ENCODE measurements around the gene CX3CR1. TPM values are rescaled to one million over a fixed set of nuclear protein-coding genes. Genes with fewer than 3 reads are reported as not detected.
"Not testable (repeated sequence)": the region's sequence is repeated elsewhere in the genome, so short reads cannot be mapped to it uniquely, and the experiment has no call there.

Gene CX3CR1
- total RNA-seq, 4 donors from 2014 or later: 1.1 to 7.6 (median 2.1) TPM; not detected in 1

DNA sequence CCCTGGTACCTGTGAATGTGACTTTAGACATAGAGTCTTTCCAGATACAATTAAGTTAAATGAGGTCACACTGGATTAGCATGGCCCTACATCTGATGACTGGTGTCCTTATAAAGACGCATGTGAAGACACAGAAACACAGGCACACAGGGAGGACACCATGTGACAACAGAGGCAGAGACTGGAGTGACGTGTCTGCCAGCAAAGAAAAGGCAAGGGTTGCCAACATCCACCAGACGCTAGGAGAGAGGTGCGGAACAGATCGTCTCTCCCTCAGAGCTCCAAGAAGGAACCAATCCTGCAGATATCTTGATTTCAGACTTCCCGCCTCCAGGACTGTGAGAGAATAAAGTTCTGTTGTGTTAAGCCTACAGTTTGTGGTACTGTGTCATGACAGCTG, 42.8 kb downstream of the CX3CR1 start:
- Histone ChIP-seq H3K36me3 (no peaks in the 10 kb centered on the region), H3K4me1 (no peaks in the 10 kb centered on the region), H3K4me3 (no peak overlapping the region), H3K9me3 (no peaks in the 10 kb centered on the region), H3K27me3 (no peaks in the 10 kb centered on the region), H3K27ac (no peak overlapping the region)
- no peak for DNase-seq
- intact Hi-C loops (cut with DNase I; ENCODE audit: low total_unique reads): no loop called here
- no peak for TF ChIP-seq POLR2A (IDR thresholded peaks at IDR 0.05)
- TF ChIP-seq, protein P1, sequence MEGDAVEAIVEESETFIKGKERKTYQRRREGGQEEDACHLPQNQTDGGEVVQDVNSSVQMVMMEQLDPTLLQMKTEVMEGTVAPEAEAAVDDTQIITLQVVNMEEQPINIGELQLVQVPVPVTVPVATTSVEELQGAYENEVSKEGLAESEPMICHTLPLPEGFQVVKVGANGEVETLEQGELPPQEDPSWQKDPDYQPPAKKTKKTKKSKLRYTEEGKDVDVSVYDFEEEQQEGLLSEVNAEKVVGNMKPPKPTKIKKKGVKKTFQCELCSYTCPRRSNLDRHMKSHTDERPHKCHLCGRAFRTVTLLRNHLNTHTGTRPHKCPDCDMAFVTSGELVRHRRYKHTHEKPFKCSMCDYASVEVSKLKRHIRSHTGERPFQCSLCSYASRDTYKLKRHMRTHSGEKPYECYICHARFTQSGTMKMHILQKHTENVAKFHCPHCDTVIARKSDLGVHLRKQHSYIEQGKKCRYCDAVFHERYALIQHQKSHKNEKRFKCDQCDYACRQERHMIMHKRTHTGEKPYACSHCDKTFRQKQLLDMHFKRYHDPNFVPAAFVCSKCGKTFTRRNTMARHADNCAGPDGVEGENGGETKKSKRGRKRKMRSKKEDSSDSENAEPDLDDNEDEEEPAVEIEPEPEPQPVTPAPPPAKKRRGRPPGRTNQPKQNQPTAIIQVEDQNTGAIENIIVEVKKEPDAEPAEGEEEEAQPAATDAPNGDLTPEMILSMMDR (IDR thresholded peaks at IDR 0.05): no peak

DNA sequence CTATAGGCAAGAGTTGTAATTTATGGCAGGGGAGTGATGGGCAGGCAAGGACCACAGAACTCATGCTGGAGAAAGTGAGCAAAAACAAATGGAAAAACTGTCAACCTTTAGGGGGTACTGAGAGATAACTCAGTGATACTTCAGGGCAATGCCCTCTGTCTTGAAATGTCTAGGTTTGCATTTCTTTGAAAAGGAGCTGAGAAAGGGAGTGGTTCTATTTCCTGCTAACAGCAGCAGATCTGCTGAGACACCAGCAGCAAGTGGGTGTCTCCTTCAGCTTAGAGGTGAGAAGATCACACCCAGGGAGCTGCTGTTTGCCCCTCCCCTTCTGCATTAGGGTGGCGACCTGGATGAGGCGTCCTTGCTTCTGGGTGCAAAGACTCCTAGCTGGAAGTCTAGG, 45.2 kb downstream of the CX3CR1 start:
- TF ChIP-seq, protein P1 (IDR thresholded peaks at IDR 0.05): no peak
- TF ChIP-seq POLR2A (IDR thresholded peaks at IDR 0.05): no peak
- Histone ChIP-seq H3K27me3 (no peaks in the 10 kb centered on the region), H3K4me1 (no peaks in the 10 kb centered on the region), H3K9me3 (no peaks in the 10 kb centered on the region), H3K4me3 (no peak overlapping the region), H3K27ac (no peak overlapping the region), H3K36me3 (no peaks in the 10 kb centered on the region)
- DNase-seq: no peak
- intact Hi-C loops (cut with DNase I; ENCODE audit: low total_unique reads): no loop called here

DNA sequence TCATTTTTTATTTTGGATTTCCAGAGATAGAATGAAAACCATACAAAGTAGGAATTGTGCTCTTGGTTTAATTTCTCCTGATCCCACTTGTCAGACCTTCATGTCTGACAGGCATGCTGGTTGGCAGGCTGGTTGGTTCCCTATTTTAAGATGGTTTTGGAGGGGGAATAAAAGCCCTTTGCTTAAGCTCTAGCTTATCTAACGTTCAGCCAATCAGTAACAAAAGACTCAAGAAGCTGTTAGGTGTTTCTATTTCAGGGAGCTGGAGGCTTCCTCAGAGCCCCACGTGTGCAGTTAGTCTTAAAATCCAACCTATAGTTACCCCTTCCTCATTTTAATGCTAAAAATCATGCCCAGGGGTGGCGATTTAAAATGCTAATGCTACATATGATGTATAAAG, 47.0 kb downstream of the CX3CR1 start:
- intact Hi-C loops (cut with DNase I; ENCODE audit: low total_unique reads): no loop called here
- H3K27me3 ChIP-seq: no peaks in the 10 kb centered on the region
- no peak overlapping the region for H3K27ac ChIP-seq
- H3K36me3 ChIP-seq: no peaks in the 10 kb centered on the region
- H3K4me3 ChIP-seq: no peak overlapping the region
- H3K4me1 ChIP-seq: no peaks in the 10 kb centered on the region
- no peaks in the 10 kb centered on the region for H3K9me3 ChIP-seq
- TF ChIP-seq, protein P1 (IDR thresholded peaks at IDR 0.05): no peak
- TF ChIP-seq POLR2A (IDR thresholded peaks at IDR 0.05): no peak
- DNase-seq: no peak

DNA sequence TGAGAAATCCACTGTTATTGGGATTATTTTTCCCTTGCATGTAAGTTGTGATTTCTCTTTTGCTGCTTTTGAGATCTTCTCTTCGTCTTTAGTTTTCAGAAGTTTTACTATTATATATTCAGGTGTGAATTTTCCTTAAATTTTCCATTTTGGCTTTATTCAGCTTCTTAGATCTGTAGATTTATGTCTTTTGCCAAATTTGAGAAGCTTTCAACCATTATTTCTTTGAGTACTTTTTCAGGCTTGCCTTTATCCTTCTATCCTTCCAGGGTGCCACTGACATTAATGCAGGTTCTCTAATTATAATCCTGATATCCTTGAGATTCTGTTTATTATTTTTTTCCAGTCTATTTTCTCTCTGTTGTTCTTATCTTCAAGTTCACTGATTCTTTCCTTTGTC, 49.4 kb downstream of the CX3CR1 start:
- Histone ChIP-seq H3K27ac (no peak overlapping the region), H3K4me1 (no peaks in the 10 kb centered on the region), H3K27me3 (no peaks in the 10 kb centered on the region), H3K36me3 (no peaks in the 10 kb centered on the region), H3K4me3 (no peak overlapping the region), H3K9me3 (no peaks in the 10 kb centered on the region)
- no peak for TF ChIP-seq POLR2A (IDR thresholded peaks at IDR 0.05)
- TF ChIP-seq, protein P1 (IDR thresholded peaks at IDR 0.05): no peak
- DNase-seq: no peak
- intact Hi-C loops (cut with DNase I; ENCODE audit: low total_unique reads): no loop called here

DNA sequence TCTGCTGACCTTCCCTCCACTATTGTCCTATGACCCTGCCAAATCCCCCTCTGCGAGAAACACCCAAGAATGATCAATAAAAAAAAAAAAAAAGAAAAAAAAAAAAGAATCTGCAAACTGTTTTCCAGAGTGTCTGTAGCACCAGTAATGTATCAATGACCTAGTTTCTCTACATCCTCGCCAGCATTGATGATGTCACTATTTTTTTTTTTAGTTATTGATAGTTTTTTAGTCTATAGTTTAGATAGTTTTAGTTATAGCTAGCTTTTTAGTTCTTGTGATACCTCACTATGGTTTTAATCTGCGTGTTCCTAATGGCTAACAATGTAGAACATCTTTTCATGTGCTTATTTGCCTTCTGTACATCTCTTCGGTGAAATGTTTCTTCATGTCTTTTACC, 51.3 kb downstream of the CX3CR1 start:
- intact Hi-C loops (cut with DNase I; ENCODE audit: low total_unique reads): no loop called here
- Histone ChIP-seq H3K4me3 (no peak overlapping the region), H3K36me3 (no peaks in the 10 kb centered on the region), H3K4me1 (no peaks in the 10 kb centered on the region), H3K27ac (no peak overlapping the region), H3K9me3 (no peaks in the 10 kb centered on the region), H3K27me3 (no peaks in the 10 kb centered on the region)
- no peak for TF ChIP-seq POLR2A (IDR thresholded peaks at IDR 0.05)
- TF ChIP-seq, protein P1 (IDR thresholded peaks at IDR 0.05): no peak
- no peak for DNase-seq

DNA sequence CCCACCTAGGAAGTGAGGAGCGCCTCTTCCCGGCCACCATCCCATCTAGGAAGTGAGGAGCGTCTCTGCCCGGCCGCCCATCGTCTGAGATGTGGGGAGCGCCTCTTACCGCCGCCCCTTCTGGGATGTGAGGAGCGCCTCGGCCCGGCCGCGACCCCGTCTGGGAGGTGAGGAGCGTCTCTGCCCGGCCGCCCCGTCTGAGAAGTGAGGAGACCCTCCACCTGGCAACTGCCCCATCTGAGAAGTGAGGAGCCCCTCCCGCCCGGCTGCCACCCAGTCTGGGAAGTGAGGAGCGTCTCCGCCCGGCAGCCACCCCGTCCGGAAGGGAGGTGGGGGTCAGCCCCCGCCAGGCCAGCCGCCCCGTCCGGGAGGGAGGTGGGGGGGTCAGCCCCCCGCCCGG, 52.2 kb downstream of the CX3CR1 start:
- DNase-seq; intact Hi-C loops (cut with DNase I; ENCODE audit: low total_unique reads); H3K4me3 ChIP-seq; H3K27me3 ChIP-seq; H3K4me1 ChIP-seq; H3K9me3 ChIP-seq; H3K27ac ChIP-seq; H3K36me3 ChIP-seq: not testable (repeated sequence)

Measured in uterus (tissue), 4 donors.